Mononuclear cell (primary cell): ENCODE measurements around the gene NCAPD2. TPM values are rescaled to one million over a fixed set of nuclear protein-coding genes. Genes with fewer than 3 reads are reported as not detected.
A peak's percentile ranks its signal among the peaks of the same experiment; 100 is the strongest.
"Not testable (repeated sequence)": the region's sequence is repeated elsewhere in the genome, so short reads cannot be mapped to it uniquely, and the experiment has no call there.

Experiments used
- H3K27me3 ChIP-seq: 2 replicates; pipeline ENCODE4 v1.6.0; 2011; ENCODE audit warnings: low read length, control low read depth; ENCODE audit not compliant: insufficient read depth
- H3K4me1 ChIP-seq: 2 replicates; pipeline ENCODE4 v1.5.1; 2011; ENCODE audit warnings: mild to moderate bottlenecking, low read length, control low read depth; ENCODE audit not compliant: insufficient read depth
- H3K4me3 ChIP-seq: 2 replicates; pipeline ENCODE4 v1.5.1; 2011; ENCODE audit warnings: mild to moderate bottlenecking, low read length, moderate library complexity
- H3K9me3 ChIP-seq: 2 replicates; pipeline ENCODE4 v1.5.1; 2011; ENCODE audit warnings: low read depth, mild to moderate bottlenecking, control low read depth, low read length
- total RNA-seq: library from RNA; depleted of rRNA; stranded (reverse); fragments of >200 nt; gene quantifications from one replicate; pipeline ENCODE4 v1.2.3, GENCODE V29; 2012

The NCAPD2 gene
- total RNA-seq, 1 donor, result 7.5 TPM

GRCh38 chr12:6470375-6471163 lies 23.3 kb upstream of the NCAPD2 start, which contains the start of gene VAMP1:
Gene VAMP1, minus strand, starts transcription at chr12:6470677. Its CDS starts 146 bp downstream, at chr12:6470531.
- Histone ChIP-seq H3K9me3 (no peaks in the 10 kb centered on the region), H3K4me1 (peaks cover 46% of the 10 kb centered on the region), H3K27me3 (no peaks in the 10 kb centered on the region), H3K4me3 (peak within 1 kb of the TSS; percentile 77)

- no peak overlapping the region for H3K4me3 ChIP-seq
- no peaks in the 10 kb centered on the region for H3K9me3 ChIP-seq
- H3K4me1 ChIP-seq, result peaks cover 34% of the 10 kb centered on the region
- no peaks in the 10 kb centered on the region for H3K27me3 ChIP-seq
Observed at GRCh38 chr12:6471989-6472360, 21.9 kb upstream of the NCAPD2 start.

GRCh38 chr12:6472491-6472890 lies 21.4 kb upstream of the NCAPD2 start:
- H3K9me3 ChIP-seq, result no peaks in the 10 kb centered on the region
- no peaks in the 10 kb centered on the region for H3K27me3 ChIP-seq
- H3K4me1 ChIP-seq, result peaks cover 32% of the 10 kb centered on the region
- H3K4me3 ChIP-seq, result no peak overlapping the region

GRCh38 chr12:6475233-6475975 lies 18.5 kb upstream of the NCAPD2 start:
- not testable (repeated sequence) for H3K4me3 ChIP-seq, H3K4me1 ChIP-seq, H3K9me3 ChIP-seq, H3K27me3 ChIP-seq

GRCh38 chr12:6476489-6476888 lies 17.4 kb upstream of the NCAPD2 start:
- Histone ChIP-seq H3K4me3 (no peak overlapping the region), H3K27me3 (no peaks in the 10 kb centered on the region), H3K4me1 (peaks cover 2% of the 10 kb centered on the region), H3K9me3 (no peaks in the 10 kb centered on the region)

- H3K9me3 ChIP-seq, H3K4me1 ChIP-seq, H3K27me3 ChIP-seq: not testable (repeated sequence)
Observed at GRCh38 chr12:6477601-6478377, 16.1 kb upstream of the NCAPD2 start.

GRCh38 chr12:6478416-6478815 lies 15.5 kb upstream of the NCAPD2 start:
- Histone ChIP-seq H3K4me1 (no peaks in the 10 kb centered on the region), H3K4me3 (no peak overlapping the region), H3K27me3 (no peaks in the 10 kb centered on the region), H3K9me3 (no peaks in the 10 kb centered on the region)

More at GRCh38 chr12:6477601-6478377, 16.1 kb upstream of the NCAPD2 start:
- not testable (repeated sequence) for H3K4me3 ChIP-seq

GRCh38 chr12:6488240-6488639 lies 5.7 kb upstream of the NCAPD2 start:
- peaks cover 8% of the 10 kb centered on the region for H3K4me1 ChIP-seq
- H3K27me3 ChIP-seq, result no peaks in the 10 kb centered on the region
- no peak overlapping the region for H3K4me3 ChIP-seq
- no peaks in the 10 kb centered on the region for H3K9me3 ChIP-seq

- Histone ChIP-seq H3K4me1 (peaks cover 11% of the 10 kb centered on the region), H3K4me3 (no peak overlapping the region), H3K9me3 (no peaks in the 10 kb centered on the region), H3K27me3 (no peaks in the 10 kb centered on the region)
Observed at GRCh38 chr12:6489449-6489848, 4.5 kb upstream of the NCAPD2 start.

GRCh38 chr12:6490673-6491072 lies 3.2 kb upstream of the NCAPD2 start:
- H3K4me3 ChIP-seq, H3K27me3 ChIP-seq, H3K9me3 ChIP-seq: not testable (repeated sequence)
- peaks cover 23% of the 10 kb centered on the region for H3K4me1 ChIP-seq

GRCh38 chr12:6492838-6493496 lies 935 bp upstream of the NCAPD2 start, which contains the start of gene MRPL51:
Gene MRPL51, minus strand, starts transcription at chr12:6493262. Its CDS starts 126 bp downstream, at chr12:6493136.
- peak within 1 kb of the TSS; percentile 88 for H3K4me3 ChIP-seq

GRCh38 chr12:6494258-6494743 lies 399 bp downstream of the NCAPD2 start:
- Histone ChIP-seq H3K9me3 (no peaks in the 10 kb centered on the region), H3K4me3 (peak overlapping the region; percentile 88)

More at GRCh38 chr12:6492838-6493496, 935 bp upstream of the NCAPD2 start, which contains the start of gene MRPL51:
- Histone ChIP-seq H3K9me3 (no peaks in the 10 kb centered on the region), H3K27me3 (no peaks in the 10 kb centered on the region), H3K4me1 (peaks cover 35% of the 10 kb centered on the region)

GRCh38 chr12:6494968-6495367 lies 1.1 kb downstream of the NCAPD2 start:
- peaks cover 35% of the 10 kb centered on the region for H3K4me1 ChIP-seq
- no peaks in the 10 kb centered on the region for H3K9me3 ChIP-seq
- H3K4me3 ChIP-seq, result no peak overlapping the region
- no peaks in the 10 kb centered on the region for H3K27me3 ChIP-seq

More at GRCh38 chr12:6494258-6494743, 399 bp downstream of the NCAPD2 start:
- Histone ChIP-seq H3K4me1 (peaks cover 35% of the 10 kb centered on the region), H3K27me3 (no peaks in the 10 kb centered on the region)

- peaks cover 33% of the 10 kb centered on the region for H3K4me1 ChIP-seq
- not testable (repeated sequence) for H3K27me3 ChIP-seq, H3K9me3 ChIP-seq, H3K4me3 ChIP-seq
Observed at GRCh38 chr12:6497291-6497690, 3.4 kb downstream of the NCAPD2 start.
